Breast epithelium (tissue), 3 donors: ENCODE measurements around the gene MIB2.

Experiments
- POLR2A ChIP-seq: fragments of 450-650 bp; IDR thresholded peaks from one replicate; pipeline ENCODE4 v1.6.1; 2016; ENCODE audit warnings: antibody characterized with exemption, mild to moderate bottlenecking, moderate library complexity
- POLR2AphosphoS5 ChIP-seq, 3 donors: sonication (generic); formaldehyde crosslinking; IDR thresholded peaks; one replicate each; pipeline ENCODE4 v1.6.1; 2017; ENCODE audit warnings: antibody characterized with exemption in 3 of 3
- TF ChIP-seq, protein P1 (sequence below), 3 donors: fragments of 450-650 bp; IDR thresholded peaks; one replicate each; pipeline ENCODE4 v1.5.1; 2016 to 2017; ENCODE audit warnings: antibody characterized with exemption in 3 of 3, mild to moderate bottlenecking in 3 of 3, moderate library complexity in 3 of 3

DNA sequence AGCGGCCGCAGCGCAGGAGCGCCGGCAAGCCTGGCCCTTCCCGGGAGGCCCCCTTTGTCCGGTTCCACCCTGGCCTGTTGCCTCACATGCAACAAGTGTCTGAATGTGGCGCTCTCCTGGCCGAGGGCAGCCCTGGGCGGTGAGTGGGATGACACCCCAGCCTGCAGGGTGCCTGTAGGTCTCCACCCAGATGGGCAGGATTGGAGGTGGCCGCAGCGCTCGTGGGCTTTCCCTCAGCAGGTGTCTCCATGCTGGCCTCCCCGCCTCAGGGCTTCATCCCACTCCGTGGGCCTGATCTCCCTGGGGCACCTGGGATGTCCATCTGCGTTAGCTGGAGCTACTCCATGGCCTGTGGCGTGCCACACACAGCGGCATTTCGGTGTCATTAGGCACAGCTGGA is 1.5 kb downstream of the MIB2 start:
- TF ChIP-seq, protein P1, sequence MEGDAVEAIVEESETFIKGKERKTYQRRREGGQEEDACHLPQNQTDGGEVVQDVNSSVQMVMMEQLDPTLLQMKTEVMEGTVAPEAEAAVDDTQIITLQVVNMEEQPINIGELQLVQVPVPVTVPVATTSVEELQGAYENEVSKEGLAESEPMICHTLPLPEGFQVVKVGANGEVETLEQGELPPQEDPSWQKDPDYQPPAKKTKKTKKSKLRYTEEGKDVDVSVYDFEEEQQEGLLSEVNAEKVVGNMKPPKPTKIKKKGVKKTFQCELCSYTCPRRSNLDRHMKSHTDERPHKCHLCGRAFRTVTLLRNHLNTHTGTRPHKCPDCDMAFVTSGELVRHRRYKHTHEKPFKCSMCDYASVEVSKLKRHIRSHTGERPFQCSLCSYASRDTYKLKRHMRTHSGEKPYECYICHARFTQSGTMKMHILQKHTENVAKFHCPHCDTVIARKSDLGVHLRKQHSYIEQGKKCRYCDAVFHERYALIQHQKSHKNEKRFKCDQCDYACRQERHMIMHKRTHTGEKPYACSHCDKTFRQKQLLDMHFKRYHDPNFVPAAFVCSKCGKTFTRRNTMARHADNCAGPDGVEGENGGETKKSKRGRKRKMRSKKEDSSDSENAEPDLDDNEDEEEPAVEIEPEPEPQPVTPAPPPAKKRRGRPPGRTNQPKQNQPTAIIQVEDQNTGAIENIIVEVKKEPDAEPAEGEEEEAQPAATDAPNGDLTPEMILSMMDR (IDR thresholded peaks at IDR 0.05) = no peak
- TF ChIP-seq POLR2A (no peak), POLR2AphosphoS5 (IDR thresholded peaks at IDR 0.05) (no peak)
